ENCODE data around the gene BAHD1.

Gene BAHD1

DNA sequence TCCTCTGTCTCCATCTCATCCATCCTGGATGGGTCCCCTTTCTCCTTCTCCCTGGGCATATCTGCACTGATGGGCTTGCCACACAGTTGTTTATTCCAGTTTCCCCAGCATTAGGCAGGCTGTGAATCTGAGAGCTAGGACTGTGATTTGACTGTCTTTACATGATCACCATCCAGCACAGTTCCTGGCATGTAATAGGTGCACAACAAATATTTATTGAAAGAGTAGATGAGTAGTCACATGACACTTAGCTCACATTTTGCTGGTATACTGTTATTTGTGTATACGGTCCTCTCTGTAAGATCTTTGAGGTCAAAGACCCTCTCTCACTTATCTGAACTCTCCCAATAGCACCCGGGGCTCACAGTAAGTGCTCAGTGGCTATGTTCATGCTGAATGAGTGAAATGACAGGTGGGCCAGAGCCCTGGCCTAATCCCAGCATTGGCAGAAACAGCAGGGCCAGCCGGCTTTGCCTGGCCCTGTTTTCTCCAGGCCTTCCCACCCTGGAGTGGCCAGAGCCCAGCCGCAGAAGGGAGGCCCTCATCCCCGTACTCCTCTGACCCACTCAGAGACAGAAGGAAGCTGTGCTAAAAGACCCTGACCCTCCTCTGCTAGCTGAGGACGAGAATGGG is 16.2 kb upstream of the BAHD1 start:
- no peak for DNase-seq

DNA sequence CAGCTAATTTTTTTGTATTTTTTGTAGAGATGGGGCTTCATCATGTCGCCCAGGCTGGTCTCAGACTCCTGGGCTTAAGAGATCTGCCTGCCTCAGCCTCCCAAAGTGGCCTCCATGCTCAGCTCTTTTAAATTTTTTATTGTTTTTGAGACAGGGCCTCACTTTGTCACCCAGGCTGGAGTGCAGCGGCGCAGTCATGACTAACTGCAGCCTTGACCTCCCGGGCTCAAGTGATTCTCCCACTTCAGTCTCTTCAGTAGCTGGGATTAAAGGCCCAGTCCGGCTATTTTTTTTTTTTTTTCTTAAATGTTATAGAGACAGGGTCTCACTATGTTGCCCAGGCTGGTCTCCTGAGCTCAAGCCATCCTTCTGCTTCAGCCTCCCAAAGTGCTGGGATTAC is 15.1 kb upstream of the BAHD1 start:
- no peak for DNase-seq

DNA sequence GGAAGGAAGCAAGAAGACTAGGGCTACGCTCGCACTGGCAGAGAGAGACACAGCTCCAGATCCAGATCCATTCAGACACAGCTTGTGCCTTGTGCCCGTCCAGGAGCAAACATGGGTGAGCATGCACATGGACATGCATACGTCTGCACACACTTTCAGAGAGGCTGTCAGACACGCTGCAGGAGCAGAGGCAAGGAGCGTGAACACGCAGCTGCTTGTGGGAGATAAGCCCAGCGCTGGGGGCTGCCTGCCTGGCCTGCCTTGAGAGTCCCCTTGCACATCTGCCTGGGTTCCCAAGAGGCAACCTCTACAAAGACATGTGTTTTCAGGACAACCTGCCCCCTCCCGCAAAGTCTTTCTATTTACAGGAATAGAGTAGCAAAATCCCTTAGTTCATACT is 13.6 kb upstream of the BAHD1 start:
- no peak for DNase-seq

DNA sequence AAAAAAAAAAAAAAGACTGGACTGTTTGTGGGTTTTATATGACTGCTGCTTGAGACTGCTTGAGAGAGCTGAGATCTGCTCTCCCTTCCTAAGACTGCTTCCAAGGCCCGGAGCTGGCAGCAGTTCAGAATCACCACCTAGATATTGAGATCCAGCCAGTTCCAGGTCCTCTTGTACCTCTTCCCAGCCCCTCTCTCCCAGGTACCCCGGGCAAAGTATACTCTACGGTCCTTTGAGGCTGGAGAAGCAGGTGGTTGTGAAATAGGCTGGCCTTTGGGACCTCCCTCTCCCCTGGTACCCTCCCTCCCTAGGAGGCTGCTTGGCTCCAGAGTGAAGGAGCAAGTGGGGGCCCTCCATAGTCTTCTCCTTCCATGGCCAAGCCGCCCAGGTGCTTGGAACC is 12.6 kb upstream of the BAHD1 start:
- DNase-seq, result no peak

DNA sequence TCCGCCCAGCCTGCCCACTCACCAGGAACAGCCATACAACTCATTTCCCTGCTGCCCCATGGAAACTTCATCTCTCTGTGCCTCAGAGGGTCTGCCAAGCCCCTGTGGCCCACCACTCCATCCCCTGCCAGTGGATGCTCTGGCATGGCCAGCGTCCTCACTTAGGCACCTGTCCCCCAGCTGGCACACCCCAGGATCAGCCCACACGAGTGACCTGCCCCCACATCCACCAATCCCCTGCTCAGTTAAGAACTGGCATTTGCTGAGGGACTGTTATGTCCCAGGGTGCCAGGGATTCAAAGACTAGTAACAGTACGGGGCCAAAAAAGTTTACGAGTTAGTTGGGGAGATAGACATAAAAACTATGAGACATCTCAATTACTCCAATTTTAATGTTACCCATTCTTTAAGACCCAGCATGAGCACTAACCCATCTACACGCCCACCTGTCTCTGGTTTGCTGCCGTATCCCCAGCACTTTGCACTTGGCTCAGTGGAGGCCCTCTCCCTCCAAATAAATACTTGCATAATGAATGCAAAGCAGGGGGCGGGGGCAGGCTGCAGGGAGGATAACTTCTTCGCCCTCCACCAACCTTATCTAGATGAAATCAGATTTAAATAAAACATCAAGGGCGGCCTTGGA is 11.6 kb upstream of the BAHD1 start:
- DNase-seq, result no peak

DNA sequence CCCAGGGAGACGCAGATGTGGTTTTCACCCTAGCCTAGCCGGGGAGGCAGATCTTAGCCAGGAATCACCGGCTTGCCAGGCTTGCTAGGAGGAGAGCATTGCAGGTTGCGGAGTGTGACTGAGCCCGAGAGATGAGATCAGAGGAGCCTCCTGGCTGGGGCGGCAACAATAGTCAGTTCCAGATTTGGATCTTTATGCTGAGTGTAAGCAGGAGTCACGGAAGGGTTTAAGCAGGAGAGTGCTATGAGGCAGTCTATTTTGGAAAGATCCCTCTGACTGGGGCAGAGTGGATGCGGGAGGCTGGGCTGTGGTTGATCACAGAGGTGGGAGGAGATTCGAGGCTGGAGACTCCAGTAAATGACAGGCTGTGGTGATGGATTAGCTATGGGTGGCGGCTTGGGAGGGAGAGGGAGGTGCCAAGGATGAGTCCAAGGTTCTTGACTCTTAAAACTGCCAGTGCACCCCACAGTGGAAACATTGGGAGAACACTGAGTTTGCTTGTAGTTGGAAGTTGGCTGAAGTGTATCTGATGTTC is 10.4 kb upstream of the BAHD1 start:
- DNase-seq, result no peak

DNA sequence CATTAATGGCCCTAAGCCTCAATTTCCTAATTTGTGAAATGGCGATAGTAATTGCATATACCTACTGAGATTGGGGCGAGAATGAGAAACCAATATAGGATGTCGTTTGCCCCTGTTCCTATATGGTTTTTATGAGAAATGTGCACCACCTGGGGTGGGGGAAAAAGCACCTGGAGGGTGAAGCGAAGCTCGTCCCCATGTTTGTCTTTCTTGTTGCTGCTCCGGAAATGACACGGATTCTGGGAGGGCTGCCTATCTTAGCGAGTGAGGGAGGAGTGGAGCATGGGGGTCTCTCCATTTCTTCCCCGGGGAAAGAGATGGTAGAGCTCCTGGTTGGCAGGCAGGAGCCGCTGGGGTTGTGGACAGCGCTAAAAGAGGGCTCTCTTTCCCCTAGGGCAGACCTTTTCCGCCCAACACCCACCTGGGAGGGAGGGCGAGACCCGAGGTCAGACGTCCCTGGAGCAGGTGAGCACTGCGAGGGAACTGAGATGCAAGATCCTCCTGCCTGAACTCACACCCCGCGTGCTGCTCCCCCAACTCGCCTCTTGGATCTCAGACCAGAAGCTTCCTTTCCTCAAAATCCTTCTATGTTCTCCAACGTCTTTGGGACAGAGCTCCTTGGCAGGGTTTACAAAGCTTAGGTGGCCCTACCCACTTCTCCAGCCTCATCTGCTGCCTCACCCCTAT is 5.6 kb upstream of the BAHD1 start:
- no peak for DNase-seq

DNA sequence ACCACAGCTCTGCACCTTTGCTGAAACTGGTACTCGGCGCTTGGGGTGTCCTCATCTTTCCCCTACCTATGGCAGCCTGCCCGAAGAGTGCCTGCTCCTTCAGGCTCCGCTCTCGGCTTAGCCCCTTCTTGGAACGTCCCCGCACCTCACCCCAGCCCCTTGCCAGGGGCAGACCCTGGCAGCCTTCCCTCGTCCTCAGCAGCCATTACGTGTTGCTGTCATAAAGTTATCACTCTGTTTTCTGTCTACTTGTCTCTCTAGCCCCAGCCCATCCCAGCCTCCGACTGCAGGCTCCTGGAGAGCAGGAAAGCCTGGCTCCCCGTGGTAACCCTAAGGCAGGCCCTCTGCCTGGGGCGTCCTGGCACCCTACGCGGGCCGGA is 5.1 kb upstream of the BAHD1 start:
- DNase-seq, result no peak

DNA sequence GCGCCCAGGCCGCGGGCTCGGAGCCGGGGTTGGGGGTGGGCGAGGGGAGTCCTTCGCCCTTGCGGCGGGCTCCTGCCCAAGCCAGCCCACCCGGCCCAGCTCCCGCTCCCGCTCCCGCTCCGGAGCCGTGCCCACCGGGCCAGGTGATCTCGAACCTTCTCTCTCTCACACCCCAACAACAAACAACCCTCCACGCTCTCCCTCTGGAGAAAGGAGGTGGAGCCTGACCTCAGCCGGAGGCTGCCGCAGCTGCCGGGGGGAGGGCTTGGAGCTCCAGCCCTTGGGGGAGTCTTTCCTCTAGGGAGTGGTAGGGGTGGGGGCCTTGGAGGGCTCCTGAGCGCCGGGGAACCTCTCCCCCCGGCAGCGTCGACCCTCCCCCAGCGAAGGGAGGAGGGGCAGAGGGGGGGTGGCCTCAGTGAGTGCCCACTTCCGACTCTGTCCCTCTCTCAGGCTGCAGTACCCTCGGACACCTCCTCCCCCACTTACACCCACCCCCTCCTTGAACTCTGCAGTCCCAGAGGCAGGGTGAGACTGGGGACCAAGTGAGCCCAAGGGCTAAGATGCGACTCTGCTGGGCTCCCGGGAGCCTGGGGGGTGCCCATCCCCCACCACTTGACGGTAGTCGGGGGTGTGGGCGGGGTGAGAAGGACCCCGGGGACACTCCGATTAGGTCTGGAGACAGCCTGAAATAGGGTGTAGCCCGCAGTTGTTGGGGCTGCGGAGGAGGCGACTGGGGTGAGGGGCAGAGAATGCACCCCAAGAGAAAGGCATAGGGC is 4.4 kb upstream of the BAHD1 start:
- no peak for DNase-seq

DNA sequence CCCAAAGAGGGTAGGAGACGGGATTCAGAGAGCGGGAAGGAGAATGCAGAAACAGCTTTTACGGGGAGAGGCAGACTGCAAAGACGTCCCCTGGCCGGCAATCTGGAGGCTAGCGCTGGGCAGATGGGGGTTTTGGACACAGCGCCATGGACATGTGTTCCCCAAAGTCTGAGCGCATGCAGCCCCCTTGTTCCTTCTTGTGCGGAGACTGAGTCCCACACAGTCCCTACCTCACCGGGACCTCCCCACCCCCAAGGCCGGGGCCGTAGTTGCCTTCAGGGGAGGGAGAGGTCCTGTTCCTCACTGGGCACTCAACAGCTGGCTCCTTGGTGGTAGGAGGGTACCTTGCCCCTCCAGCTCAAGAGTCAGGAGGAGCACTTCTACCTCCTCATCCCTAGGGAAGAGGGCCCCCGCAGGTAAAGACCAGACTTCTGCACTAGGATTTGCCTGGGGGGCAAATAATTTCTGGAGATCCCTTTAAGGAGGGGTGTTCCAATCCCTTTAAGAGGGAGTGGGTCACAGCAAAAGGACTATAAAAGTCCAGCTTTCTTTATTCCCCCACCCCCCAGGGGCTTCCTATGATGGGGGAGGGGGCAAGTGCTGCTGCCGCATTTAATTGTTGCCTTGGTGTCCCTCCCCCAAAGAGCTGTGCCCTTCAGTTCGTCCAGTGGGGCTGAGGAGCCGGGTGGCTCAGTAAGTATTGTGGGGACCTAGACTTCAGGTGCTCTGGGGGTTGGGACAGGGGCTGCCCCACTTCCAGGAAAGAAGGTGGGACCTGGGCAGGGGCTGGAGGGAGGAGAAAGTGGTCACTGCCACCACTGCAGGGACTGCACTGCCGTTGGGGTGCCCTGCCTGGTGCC is 3.6 kb upstream of the BAHD1 start:
- DNase-seq, result no peak

DNA sequence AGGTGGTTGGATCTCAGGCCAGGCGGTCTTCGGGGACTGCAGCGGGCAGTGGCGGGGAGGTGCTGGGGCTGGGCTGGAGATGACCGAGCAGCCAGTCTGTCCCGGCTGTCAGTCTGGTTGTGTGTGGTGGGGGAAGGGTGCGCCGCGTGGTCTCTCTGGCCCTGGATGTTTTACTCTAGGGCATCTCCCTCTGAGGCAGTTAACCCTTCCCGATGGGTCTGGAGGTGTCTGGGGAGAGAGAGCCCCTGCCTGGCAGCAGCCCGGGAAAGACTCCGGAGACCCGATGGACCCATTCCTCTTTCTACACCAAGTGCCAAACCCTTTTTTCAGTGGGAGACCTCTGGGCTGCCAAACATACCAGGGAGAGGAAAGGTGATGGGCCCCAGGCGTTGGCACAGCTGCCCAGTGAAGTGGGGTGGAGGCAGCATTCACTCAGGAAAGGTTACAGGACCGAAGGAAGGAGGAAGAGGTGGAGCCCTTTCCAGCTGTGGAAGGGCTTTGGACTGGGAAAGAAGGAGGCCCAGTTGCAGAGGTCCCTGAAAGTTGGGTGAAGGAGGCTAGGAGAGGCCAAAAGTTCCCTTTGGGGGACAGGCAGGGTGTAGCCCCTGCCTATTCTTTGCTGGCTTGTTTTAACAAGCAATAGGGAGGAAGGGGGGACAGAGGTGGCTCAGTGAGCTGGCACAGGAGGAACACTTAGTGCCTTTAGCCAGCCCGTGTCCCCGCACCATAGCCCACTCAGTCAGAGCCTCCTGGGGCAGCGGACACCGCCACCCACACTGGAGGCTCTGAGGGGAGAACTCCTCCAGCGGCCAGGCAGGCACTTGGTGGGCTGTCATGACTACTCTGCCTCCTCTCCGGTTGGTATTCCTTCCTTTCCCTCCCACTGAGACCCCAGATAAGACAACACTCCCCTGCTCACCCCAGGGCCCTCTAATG is 2.7 kb upstream of the BAHD1 start:
- DNase-seq, result no peak

DNA sequence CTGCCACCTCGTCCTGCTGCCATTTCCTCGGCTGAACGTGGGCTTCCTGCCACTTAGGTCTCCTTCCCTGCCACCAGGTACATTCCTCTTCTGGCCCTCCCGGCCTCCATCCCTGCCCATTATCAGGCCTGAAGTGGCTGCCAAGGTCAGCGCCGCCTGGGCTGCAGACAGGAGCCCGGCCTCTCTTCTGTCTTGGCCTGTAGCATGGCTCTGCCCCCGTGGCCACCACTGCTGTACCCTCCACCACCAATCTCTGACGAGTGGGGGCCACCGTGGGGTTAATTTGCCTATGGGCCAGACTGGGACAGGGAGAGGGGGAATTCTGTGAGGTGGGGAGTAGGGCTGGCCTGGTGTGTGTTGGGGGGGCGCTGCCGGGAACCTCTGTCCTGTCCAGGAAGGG is 2.0 kb upstream of the BAHD1 start:
- no peak for DNase-seq

DNA sequence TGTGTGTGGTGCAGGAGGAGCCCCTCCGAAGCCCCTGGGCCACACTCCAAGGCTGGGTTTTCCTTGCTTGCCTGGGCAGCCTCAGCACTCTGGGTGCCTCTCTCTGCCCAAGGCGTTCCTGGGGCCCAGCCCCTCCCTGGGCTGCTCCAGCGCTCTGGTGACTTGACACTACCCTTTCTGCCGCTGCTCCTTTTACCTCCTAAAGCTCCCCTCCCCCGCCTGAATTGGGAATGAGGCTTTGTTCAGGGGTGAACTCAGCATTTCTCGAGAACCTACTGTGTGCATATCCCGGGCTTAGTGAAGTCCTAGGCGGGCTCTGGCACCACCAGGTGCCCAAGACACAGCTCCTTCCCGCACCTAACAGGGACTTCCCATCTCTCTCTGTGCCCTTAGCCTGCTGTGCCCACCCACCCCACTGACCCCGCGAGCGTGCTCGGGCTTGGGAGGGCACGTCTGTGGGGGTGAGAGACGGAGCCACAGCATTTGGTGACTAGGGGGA is 1.2 kb upstream of the BAHD1 start:
- no peak for DNase-seq

DNA sequence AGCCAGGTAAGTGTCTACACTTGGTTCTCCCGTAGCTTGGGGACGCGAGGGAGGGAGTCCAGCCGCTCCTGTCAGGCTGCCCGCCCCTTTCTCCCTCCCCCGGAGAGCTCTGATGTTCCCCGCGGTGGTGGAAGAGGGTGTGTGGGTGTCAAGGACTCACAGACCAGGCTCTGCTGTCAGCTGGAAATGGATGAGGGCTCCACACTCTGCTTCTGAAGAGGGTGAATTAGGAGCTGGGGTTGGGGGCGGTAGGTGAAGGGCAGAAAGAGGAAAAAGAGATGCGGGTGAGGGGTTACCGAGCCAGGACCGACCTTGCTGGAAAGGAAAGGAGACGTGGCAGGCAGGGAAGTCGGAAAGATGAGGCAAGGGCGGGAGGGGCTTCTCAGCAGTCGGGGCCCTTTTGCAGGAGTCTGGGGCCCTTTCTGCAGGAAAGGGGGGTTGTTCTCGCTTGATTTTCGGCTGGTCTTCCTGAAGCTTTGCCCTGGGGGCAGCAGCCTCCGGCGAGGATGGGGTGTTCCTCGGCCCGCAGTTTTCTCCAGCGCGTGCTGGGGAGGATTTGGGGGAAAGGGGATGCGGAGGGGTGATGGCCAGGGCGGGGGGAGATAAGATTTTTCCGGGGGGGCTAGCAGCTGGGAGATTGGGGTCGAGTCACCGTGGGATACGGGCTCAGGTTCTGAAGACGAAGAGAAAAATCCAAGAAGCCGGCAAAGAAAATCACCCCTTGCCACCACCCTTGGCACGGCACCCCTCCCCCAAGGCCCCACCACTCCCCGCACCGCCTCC is 602 bp upstream of the BAHD1 start:
- DNase-seq, result peak; percentile 20 to 31

DNA sequence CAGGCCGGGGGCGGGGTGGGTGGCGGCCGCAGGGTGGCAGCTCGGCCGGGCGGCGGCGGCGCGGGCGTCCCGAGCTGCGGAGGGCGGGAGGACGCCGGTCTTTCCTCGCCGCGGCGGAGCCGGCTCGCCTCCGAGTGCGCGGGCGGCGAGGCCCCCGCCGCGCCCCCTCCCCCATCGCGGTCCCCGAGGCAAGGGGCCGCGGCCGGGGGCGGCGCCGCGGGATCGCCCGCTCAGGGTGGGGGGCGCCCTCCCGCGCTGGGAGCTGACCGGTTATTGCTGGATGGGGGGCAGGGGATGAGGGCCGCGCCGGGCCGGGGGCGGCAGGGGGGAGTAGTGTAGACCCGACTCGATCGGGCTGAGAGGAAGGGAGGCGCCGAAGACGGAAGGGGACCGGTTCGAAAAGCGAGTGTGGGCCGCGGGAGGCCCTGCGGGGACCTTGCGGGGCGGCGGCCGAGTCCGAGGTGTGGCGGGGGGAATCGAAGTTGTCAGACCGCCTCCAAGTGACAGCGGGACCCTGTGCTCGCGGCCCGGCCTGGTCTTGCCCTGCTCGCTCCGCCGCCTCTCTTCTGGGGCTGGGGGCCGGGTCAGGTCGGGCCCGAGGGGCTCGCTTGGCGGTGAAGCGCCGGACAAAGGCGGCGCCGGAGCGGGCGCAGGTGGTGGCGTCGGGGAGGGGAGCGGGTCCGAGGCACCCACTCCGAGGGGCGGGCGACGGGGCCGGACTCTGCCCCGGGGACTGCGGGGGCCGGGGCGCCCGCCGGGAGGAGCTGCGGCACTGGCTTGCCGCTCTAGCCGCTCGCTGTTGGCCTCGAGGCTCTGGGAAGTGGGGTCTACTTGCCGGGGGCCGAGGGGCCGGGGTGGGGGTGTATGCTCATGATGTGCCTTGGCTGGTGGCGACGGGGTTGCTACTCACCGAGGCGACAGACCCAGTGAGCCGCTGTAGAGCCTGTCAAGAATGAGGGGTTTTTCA is 1.1 kb downstream of the BAHD1 start:
- DNase-seq, result no peak

DNA sequence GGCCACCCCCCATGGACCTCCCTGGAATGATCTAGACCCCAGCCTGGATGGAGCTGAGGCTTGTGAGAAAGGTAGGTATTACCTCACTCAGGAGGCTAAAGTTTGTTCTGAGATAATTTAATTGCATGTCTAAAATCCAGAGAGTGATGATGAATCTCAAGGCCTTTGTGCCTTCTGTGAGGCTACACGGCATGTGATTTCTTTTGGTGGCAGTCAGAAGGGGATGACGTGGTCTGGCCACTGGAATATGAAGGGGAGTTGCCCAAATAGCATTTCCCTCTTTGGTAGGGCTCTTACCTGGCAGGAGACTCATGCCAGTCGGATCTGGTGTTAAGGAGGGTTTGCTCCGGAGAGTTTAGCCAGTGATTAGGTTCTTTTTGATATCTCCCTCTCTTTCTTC is 2.5 kb downstream of the BAHD1 start:
- DNase-seq, result no peak

DNA sequence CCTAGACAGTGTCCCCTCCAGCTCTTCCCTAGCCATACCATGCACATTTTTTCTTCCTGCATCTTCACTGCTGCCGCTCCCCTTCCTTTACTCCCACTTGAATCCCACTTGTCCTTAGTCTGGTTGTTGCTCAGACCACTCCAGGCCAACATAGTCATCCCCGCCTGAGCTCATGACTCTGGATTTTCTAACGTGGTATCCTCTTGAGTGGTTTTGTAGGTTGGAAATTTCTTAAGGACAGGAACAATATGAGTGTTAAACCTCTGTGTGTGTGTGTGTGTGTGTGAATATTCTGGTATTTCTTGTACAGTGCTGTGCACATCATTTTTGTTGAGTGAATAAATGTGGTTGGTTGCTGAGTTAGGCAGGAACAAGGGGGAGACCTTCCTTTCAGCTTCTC is 3.1 kb downstream of the BAHD1 start:
- DNase-seq, result no peak

DNA sequence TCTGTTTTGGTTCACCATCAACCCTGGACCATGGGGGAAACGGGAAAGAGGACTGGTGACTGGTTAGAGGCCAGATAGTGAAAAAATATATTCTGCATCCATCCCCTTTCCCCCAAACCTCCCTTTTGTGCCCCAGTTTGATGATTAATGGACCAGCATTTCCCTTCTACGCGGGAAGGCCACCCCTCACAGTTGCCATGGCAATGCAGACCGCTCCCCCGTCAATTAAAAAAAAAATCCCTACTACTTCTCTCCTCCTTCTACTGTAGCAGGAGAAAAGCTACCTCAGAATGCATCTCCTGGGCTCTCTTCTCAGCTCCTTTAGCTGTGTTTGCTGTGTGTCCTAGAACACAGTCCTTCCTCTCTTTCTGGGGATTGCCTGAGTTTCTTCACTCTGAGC is 4.0 kb downstream of the BAHD1 start:
- DNase-seq, result no peak

DNA sequence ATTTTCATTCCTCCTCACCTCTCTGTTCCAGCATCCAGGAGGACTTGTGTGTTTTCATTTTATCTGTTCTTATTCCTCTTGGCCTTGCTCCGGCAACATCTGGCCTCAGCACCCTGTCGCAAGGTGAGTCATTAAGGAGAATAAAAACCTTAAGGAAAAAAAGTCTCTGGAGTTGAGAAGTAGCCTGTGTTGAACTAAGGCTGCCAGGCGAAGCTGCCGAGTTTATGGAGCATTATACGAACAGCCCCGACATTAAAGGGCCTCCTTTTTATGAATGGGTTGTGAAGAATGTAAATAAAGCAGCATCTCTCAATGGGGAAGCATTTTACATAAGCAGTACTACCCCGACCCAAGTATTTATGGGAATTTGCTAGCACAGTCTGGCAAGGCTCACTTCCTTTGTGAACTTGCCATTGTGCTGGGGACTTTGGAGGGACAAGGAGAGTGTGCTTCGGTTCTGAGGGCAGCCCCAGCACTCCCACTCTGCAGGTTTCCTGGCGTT is 4.7 kb downstream of the BAHD1 start:
- DNase-seq, result no peak
